ENCODE results near the gene PCNP.

PCNP gene

DNA sequence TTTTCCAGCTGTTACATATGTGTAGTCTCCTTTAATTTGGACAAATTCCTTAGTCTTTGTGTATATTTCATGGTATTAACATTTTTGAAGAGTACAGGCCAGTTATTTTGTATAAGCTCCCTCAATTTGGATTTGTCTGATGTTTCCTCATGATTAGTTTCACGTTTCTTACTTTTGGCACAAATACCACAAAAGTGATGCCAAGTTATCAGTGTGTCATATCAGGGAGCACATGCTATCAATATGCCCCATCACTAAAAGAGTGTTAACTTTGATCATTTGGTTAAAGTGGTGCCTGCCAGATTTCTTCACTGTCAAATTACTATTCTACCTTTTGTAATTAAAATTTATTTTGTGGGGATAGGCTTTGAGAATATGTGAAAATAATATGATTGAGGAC, 14.6 kb downstream of the PCNP start:
- no peak overlapping the region for H3K27ac ChIP-seq (ENCODE audit: low read depth, low read length)
- H3K9me3 ChIP-seq (ENCODE audit: insufficient read depth, low read length) = no peaks in the 10 kb centered on the region
- H3K79me2 ChIP-seq (ENCODE audit: insufficient read depth, low read length) = peaks cover 37% of the 10 kb centered on the region
- no peak overlapping the region for H3K9ac ChIP-seq (ENCODE audit: low read length)
- H3K9me2 ChIP-seq (replicated peaks; ENCODE audit: insufficient read depth, low read length) = no peaks in the 10 kb centered on the region
- no peaks in the 10 kb centered on the region for H3K27me3 ChIP-seq (ENCODE audit: low read length)
- peaks cover 10% of the 10 kb centered on the region; the same call in 1 of the 2 replicates for H3F3A ChIP-seq (ENCODE audit: insufficient read depth)
- H4K20me1 ChIP-seq (ENCODE audit: low read depth, low read length) = peaks cover 10% of the 10 kb centered on the region; the same call in 1 of the 2 replicates
- no peak overlapping the region for H2AFZ ChIP-seq (ENCODE audit: low read depth, low read length, severe bottlenecking)
- peaks cover 42% of the 10 kb centered on the region for H3K36me3 ChIP-seq (ENCODE audit: low read length)
- TF ChIP-seq, protein P1, sequence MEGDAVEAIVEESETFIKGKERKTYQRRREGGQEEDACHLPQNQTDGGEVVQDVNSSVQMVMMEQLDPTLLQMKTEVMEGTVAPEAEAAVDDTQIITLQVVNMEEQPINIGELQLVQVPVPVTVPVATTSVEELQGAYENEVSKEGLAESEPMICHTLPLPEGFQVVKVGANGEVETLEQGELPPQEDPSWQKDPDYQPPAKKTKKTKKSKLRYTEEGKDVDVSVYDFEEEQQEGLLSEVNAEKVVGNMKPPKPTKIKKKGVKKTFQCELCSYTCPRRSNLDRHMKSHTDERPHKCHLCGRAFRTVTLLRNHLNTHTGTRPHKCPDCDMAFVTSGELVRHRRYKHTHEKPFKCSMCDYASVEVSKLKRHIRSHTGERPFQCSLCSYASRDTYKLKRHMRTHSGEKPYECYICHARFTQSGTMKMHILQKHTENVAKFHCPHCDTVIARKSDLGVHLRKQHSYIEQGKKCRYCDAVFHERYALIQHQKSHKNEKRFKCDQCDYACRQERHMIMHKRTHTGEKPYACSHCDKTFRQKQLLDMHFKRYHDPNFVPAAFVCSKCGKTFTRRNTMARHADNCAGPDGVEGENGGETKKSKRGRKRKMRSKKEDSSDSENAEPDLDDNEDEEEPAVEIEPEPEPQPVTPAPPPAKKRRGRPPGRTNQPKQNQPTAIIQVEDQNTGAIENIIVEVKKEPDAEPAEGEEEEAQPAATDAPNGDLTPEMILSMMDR (IDR thresholded peaks at IDR 0.05; ENCODE audit: insufficient read depth, low read length, poor library complexity, severe bottlenecking) = no peak
- no peak for TF ChIP-seq EZH2phosphoT487 (conservative IDR thresholded peaks at IDR 0.05; ENCODE audit: low read length)
- H3K4me3 ChIP-seq (ENCODE audit: insufficient read depth, low read length, poor library complexity, severe bottlenecking) = no peak overlapping the region
- no peak overlapping the region for H3K4me2 ChIP-seq (ENCODE audit: low read depth, low read length, poor library complexity, severe bottlenecking)

DNA sequence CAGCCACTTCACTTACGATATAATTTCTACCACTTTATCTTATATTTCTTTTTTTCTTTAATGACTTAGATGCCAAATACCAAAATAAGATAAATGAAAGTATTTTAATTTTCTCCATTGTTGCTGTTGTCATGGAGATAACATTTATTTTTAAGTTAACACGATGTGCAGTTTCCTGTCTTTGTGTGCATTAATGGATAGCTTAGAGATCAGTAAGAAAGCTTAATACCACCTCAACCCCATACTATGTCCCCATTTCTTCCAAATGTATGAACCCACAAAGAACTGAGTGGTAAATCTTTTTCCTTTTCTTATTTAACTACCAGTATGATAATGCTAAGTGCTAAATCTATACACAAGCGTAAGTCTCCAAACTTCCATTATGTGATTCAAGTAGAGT, 17.1 kb downstream of the PCNP start:
- no peak overlapping the region for H3K9ac ChIP-seq (ENCODE audit: low read length)
- peaks cover 22% of the 10 kb centered on the region; the same call in 1 of the 2 replicates for H3K79me2 ChIP-seq (ENCODE audit: insufficient read depth, low read length)
- H3K36me3 ChIP-seq (ENCODE audit: low read length) = peaks cover 44% of the 10 kb centered on the region
- H3F3A ChIP-seq (ENCODE audit: insufficient read depth) = peaks cover 12% of the 10 kb centered on the region; the same call in 1 of the 2 replicates
- H2AFZ ChIP-seq (ENCODE audit: low read depth, low read length, severe bottlenecking) = no peak overlapping the region
- TF ChIP-seq, protein P1 (IDR thresholded peaks at IDR 0.05; ENCODE audit: insufficient read depth, low read length, poor library complexity, severe bottlenecking) = no peak
- no peak for TF ChIP-seq EZH2phosphoT487 (conservative IDR thresholded peaks at IDR 0.05; ENCODE audit: low read length)
- no peak overlapping the region for H3K4me2 ChIP-seq (ENCODE audit: low read depth, low read length, poor library complexity, severe bottlenecking)
- H3K9me2 ChIP-seq (replicated peaks; ENCODE audit: insufficient read depth, low read length) = no peaks in the 10 kb centered on the region
- no peaks in the 10 kb centered on the region for H3K27me3 ChIP-seq (ENCODE audit: low read length)
- 0 out of 2 replicates have a peak, but pooled peaks cover 10% of the 10 kb centered on the region for H4K20me1 ChIP-seq (ENCODE audit: low read depth, low read length)
- no peaks in the 10 kb centered on the region for H3K9me3 ChIP-seq (ENCODE audit: insufficient read depth, low read length)
- H3K27ac ChIP-seq (ENCODE audit: low read depth, low read length) = no peak overlapping the region
- H3K4me3 ChIP-seq (ENCODE audit: insufficient read depth, low read length, poor library complexity, severe bottlenecking) = no peak overlapping the region

DNA sequence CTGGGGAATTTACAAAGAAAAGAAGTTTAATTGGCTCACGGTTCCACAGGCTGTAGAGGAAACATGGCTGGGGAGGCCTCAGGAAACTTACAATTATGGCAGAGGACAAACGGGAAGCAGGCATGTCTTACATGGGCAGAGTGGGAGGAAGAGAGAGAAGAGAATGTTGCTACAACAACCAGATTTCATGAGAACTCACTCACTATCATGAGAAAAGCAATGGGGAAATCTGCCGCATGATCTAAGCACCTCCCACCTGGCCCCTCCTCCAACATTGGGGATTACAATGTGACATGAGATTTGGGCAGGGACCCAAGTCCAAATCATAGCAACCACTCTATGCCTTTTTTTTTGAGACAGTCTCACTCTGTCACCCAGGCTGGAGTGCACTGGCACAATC, 28.8 kb downstream of the PCNP start:
- H3K36me3 ChIP-seq (ENCODE audit: low read length) = no peaks in the 10 kb centered on the region
- no peak overlapping the region for H3K4me2 ChIP-seq (ENCODE audit: low read depth, low read length, poor library complexity, severe bottlenecking)
- H2AFZ ChIP-seq (ENCODE audit: low read depth, low read length, severe bottlenecking) = no peak overlapping the region
- no peak for TF ChIP-seq EZH2phosphoT487 (conservative IDR thresholded peaks at IDR 0.05; ENCODE audit: low read length)
- TF ChIP-seq, protein P1 (IDR thresholded peaks at IDR 0.05; ENCODE audit: insufficient read depth, low read length, poor library complexity, severe bottlenecking) = no peak
- H3F3A ChIP-seq (ENCODE audit: insufficient read depth) = peaks cover 13% of the 10 kb centered on the region; the same call in 1 of the 2 replicates
- H3K9me2 ChIP-seq (replicated peaks; ENCODE audit: insufficient read depth, low read length) = no peaks in the 10 kb centered on the region
- no peaks in the 10 kb centered on the region for H4K20me1 ChIP-seq (ENCODE audit: low read depth, low read length)
- no peaks in the 10 kb centered on the region for H3K9me3 ChIP-seq (ENCODE audit: insufficient read depth, low read length)
- no peaks in the 10 kb centered on the region for H3K27me3 ChIP-seq (ENCODE audit: low read length)
- no peak overlapping the region for H3K9ac ChIP-seq (ENCODE audit: low read length)
- no peaks in the 10 kb centered on the region for H3K79me2 ChIP-seq (ENCODE audit: insufficient read depth, low read length)
- H3K4me3 ChIP-seq (ENCODE audit: insufficient read depth, low read length, poor library complexity, severe bottlenecking) = no peak overlapping the region
- H3K27ac ChIP-seq (ENCODE audit: low read depth, low read length) = no peak overlapping the region
